GM18873 (cell line): ENCODE data around the gene STXBP2.

Source experiments
- ATAC-seq: cut with Tn5 transposase; IDR thresholded peaks from one replicate; pipeline ENCODE4 v1.9.1; 2021; ENCODE audit warnings: mild to moderate bottlenecking, moderate library complexity, moderate number of reproducible peaks; ENCODE audit not compliant: unreplicated experiment, low FRiP score

The STXBP2 gene

DNA sequence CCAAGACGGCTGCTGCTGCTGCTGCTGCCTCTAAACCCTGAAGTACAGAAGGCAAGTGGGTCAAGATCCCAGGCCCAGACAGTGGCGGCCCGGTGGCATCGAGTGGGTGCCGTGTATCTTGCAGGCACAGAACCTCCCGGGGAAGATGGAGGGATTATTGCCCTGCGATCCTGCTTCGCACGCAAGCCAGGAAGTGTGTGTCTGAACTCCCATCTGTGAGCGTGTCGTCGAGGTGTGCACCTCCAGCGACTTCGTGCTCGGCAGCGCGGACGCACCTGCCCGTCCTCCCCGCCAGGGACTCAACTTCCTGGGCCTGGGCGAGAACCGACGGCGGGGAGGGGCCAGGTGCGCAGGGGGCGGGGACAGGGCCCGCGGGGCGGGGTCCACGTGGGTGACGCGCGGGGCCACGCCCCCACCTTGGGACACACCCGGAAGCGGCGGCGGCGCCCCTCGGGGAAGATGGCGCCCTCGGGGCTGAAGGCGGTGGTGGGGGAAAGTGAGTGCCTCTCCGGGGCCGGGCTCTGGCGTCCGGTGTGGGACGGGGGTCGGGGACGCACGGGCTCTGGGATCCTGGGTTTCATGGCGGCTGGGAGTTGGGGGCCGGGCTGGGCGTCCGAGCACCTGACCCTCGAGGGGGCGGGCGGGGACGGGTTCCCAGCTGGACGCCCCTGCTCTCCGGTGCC, at the start of gene STXBP2:
STXBP2 (plus strand) TSS at position 420 of the 683 bp plus-strand sequence; CDS start at position 460, 40 bp downstream.
- no peak for ATAC-seq

DNA sequence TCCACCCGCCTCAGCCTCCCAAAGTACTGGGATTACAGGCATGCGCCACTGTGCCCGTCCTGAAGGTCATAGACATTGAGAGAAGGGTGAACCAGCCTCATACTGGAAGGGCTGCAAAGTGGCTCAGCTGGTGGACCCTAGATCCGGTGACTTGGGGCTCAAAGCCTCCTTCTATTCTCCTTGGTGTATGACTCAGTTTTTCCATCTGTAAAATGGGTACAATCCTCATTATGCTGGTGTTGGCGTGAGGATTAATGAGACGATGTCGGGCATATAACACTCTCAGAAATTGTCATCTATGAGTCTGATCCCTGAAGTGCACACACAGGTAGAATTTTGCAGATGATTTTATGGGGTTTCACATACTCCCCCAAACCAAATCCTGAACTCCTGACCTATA, 47.1 kb upstream of the STXBP2 start:
- no peak for ATAC-seq

DNA sequence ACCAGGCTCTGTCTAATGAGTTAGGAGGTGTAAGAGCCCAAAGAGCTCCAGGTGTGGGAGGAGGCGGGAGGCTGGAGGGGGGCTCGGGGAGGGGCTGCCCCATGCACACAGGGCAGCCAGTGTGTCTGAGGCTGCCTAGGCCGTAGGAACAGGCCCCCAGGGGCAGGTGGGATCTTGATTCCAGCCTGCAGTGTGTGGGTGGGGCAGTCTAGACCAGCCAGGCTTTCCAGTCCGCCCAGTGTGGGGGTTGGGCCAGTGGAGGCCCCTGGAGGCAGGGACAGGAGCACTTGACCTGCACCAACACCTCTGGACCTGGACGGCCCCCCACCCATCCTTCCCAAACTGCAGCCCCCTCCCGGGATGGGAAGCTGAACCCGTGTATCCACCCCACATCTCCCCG, 46.7 kb upstream of the STXBP2 start:
- ATAC-seq = no peak

DNA sequence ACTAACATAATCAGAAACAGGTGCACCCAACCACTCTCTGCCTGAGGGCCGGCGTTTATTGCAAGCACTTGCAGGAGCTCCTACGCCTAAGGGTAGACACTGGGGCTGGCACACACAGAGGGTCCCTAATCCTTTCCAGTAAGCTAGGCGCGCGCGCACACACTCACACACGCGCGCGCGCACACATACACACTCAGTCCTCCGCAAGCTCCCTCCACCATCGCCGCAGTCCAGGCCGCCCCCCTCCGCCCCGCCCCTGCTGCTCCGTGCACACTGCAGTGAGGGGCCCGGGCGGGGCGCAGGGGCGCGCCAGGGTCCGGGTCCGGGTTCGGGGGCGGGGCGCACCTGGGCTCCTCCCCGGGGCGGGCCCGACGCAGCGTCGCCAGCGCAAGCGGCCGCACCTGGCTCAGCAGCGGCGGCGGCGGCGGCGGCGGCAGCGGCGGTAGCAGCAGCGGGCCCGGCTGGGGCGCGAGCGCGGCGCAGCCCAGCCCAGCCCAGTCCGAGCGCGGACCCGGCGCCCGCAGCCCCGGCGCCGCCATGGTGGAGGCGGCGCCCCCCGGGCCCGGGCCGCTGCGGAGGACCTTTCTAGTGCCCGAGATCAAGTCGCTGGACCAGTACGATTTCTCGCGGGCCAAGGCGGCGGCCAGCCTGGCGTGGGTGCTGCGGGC, 41.3 kb upstream of the STXBP2 start, which contains the start of gene CAMSAP3:
CAMSAP3 (plus strand) TSS at position 398 of the 668 bp plus-strand sequence; CDS start at position 538, 140 bp downstream.
- no peak for ATAC-seq

DNA sequence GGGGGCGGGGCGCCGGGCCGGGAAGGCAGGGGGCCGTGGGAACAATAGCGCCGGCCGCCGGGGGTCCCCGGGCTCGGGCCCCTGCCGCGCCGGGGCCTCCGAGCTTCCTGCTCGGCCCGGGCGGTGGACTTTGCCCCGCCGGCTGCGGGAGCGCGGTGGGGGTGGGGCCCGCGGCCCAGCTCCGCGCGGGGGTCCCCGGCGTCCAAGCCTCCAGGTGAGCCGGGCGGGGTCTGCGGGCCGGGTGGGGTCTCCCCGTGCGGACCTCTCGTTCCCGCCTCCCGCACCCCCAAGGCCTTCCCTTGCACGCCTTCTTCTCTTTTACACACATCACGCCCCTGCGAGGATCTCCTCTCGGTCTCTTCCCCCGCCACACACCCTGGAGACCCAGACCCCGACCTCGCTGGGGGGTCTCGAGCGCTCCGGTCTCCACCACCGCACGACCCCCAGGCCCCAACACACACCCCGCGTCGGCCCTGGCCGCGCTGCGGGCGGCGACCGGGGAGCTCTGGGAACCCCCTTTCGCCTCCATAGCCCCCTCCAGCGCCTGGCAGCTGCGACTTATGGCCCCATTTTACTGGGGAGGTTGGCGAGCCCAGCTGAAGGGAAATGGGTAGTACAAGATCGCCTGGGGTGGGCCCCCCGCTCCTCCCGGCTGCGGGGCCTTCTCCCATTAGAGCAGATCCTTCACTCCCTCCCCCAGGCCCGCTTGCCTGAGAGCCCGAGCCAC, 40.5 kb upstream of the STXBP2 start:
- ATAC-seq = no peak

DNA sequence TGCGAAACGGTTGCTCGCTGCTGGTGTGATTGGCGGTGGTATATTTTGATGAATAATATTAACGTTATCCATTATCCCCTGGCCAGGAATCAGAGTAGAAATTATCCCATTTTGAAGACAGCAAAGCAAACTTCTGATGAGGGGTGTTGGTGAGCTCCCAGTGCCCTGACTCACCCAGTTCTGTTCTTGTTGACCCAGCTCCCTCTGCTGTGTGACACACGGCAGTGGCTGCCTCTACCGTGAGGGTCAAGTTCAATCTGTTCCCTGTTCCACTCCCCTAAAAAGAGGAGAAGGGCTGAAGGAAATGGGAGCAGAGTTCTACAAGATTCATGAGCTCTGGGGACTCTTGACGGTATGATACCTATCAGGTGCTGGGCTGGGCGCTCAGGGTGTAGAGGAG, 39.2 kb upstream of the STXBP2 start:
- ATAC-seq = no peak

DNA sequence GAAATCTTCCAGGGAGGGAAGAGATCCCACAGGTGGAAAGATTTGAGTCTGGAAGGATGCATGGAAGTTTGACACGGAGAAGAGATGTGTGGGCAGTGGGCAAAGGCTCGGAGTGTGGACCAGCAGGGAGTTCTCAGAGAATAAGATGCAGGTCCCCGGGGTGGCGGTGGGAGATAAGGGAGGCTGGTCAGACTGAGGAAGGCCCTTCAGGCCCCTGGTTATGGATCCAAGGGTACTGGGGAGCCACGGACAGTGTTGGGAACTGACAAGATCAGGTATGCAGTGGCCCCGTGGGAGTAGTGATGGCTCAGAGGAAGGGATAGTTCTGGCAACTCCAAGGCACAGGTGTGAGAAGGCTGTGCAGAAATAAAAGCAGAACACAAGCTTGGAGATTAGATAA, 38.7 kb upstream of the STXBP2 start:
- no peak for ATAC-seq

DNA sequence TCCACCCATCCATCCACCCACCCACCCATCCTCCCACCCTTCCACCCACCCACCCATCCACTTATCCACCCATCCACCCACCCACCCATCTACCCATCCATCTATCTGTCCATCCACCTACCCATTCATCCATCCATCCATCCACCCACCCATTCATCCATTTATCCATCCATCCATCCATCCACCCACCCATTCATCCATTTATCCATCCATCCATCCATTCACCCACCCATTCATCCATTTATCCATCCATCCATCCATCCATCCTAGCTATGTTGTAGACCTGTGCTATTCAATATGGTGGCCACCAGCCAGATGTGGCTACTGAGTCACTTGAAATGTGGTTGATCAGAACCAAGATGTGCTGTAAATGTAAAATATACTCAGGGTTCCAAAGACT, 36.2 kb upstream of the STXBP2 start:
- ATAC-seq = no peak

DNA sequence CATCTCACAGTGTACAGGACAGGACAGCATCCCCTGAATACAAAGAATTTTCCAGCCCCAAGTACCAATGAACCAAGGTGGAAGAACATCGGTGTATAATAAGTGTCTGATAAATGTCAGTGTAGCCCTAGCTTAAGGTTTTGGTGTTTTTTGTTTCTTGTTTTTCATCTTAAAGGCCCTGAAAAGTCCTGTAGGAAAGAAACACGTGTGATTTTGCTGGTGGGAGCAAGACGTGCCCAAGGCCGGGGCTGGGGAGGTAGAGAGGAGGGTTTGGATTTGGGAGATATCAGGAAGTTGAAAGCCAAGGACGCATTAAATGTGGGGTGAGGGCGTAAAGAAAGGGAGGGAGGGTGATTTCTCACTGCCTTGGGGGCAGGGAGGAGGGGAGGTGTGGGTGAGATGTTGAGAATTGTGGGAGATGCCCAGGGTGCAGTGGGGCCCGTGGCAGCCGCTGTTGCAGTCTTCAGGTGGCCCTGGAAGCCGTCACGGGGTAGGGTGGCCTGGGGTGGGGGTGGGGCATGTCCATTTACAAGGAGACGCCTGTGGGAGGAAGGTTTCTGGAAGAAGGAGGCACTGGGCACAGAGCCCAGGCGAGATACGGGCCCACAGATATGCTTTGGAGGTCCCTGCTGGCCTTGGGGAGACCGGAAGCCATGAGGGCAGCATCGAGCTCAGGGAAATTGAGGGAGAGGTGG, 34.5 kb upstream of the STXBP2 start:
- ATAC-seq = no peak

DNA sequence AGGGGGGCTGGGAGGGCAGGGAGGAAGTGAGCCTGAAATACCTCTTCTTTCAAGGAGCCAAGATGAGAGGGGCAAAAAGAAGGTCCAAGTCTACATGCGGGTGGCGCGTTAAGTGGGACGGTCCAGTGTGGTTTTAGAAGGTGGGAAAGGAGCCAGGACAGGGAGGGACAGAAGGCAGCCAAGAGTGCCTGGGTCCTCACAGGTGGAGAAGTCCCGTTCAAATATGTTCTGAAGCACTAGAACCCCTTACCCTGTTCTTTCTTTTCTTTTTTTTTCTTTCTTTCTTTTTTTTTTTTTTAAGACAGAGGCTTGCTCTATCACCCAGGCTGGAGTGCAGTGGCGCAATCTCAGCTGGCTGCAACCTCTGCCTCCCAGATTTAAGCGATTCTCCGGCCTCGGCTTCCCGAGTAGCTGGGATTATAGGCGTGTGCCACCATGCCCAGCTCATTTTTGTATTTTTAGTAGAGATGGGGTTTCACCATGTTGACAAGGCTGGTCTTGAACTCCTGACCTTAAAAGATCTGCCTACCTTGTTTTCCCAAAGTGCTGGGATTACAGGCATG, 33.9 kb upstream of the STXBP2 start:
- ATAC-seq = no peak

DNA sequence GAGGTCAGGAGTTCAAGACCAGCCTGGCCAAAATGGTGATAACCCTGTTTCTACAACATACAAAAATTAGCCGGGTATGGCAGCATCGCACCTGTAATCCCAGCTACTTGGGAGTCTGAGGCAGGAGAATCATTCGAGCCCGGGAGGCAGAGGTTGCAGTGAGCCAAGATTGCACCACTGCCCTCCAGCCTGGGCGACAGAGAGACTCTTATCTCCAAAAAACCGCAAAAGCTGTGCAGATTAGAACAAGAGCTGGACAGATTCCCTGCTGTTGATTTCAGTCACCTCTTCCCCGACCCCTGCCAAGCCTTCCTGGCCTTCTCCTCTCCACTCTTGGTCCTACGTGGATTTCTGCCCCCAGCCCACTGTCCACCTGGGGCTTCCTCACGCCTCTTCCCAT, 33.0 kb upstream of the STXBP2 start:
- ATAC-seq = no peak

DNA sequence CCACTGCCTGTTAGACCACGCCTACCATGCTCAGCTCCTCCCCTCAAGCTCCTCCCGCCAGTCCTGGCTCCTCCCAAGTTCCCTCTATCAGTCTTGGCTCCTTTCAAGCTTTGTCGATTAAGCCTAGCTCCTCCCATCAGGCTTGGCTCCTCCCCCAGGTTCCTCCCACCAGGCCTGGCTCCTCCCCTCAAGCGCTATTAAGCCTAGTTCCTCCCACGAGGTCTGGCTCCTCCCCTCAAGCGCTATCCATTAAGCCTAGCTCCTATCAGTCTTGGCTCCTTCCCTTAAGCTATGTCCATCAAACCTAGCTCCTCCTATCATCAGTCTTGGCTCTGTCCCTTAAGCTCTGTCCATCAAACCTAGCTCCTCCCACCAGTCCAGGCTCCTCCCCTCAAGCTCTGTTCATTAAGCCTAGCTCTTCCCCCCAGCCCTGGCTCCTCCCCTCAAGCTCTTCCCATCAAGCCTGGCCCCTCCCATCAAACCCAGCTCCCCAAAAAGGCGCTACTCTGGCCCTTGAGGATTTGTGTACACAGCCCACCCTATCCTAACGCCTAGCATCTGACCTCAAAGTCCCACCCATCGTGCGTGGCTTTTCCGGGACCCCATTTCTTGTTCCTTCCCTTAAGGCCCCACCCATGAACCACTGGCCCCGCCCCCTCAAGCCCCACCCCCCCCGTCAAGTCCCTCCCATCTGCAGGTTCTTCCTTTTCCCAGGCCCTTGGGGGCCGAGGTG, 31.3 kb upstream of the STXBP2 start:
- no peak for ATAC-seq

DNA sequence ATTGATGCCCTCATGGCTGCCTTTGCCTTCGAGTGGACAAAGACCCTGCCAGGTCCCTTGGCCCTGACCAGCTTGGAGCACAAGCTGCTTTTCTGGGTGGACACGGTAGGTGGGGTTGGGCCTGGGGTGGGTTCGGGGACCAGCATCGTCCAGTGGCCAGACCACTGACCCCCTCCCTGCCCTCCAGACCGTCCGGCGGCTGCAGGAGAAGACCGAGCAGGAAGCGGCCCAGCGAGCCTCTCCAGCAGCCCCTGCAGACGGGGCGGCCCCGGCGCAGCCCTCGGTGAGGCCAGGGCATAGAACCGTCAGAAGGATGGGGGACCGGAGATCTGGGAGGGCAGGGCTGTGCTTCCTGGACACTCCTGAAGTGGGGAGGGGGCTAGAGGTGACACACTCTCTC, 30.6 kb upstream of the STXBP2 start:
- no peak for ATAC-seq

DNA sequence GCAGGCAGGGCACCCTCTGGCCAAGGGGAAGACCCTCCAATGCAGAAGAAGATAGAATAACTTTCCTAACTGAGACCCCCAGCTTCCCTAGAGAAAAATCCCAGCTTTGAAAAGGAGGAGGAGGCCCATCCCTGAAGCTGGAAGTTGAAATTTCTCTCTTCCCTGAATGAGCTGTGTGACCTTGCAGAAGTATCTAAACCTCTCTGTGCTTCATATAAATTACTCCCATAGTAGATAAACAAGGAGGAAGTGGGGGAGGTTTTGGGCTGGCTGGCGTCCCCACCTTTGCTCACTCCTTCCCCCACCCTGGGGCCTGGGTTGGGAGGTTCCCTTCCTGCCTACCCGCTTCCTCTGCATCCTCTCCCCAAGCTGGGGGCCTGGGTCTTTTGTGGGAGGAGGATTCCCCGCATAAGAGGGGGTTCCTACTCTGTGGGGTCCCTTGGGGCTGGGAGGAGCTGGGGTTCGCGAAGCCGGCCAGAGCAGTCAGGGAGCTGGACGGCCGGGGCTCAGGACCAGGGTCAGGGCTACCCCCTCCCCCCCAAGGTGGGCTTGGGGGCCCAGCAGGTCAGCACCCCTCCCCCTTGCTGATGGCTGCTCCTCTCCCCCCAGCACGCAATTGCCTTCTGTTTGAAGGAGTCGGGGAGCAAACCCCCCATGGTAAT, 29.6 kb upstream of the STXBP2 start:
- ATAC-seq = no peak

DNA sequence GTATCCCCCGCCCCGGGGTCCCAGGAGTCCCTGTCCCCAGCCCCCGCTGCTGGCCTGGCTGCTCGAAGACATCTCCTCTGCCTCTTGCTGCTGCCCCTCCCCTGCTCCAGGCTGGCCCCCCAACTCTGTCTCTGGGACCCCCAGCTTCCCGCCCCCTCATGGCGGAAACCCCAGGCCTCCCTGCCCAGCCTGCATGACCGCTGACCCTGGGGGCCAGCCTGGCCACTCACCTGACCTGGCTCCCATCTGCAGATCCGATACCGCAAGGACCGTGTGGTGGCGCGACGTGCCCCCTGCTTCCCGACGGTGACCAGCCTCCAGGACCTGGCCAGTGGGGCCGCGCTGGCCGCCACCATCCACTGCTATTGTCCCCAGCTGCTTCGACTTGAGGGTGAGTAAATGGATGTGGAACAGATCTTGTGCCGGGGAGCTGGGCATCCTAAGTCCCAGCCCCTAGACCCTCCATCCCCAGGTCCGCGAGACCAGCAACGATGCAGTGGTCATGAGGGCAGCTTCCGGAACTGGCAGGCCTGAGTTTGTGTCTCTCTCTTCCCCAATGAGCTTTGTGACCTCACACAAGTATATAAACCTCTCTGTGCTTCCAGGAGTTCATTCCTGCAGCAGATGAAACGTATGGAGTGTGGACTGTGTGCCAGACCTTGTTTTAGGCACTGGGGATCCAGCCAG, 28.9 kb upstream of the STXBP2 start:
- no peak for ATAC-seq

DNA sequence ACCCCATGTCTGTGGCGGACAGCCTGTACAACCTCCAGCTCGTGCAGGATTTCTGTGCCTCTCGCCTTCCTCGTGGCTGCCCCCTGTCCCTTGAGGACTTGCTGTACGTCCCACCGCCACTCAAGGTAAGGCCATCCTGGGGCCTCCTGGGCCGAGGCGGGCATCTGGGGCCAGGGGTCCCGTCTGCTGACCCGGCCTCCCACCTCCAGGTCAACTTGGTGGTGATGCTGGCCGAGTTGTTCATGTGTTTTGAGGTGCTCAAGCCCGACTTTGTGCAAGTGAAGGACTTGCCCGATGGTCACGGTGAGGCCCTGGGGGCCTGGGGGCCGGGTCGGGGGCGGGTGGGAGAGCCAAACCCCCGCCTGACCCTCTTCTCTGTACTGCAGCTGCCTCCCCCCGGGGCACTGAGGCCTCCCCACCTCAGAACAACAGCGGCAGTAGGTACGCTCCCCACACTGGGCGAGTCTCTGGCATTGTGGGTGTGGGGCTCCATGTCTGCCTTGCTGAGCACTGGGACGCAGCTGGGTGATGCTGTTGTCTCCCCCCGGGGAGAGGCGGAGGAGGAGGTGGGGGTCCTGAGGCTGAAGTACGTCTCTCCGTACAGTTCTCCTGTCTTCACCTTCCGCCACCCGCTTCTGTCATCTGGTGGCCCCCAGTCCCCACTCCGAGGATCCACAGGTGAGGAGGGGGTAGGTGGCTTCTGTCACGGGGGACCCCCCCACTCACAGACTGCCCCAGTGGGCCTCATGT, 26.2 kb upstream of the STXBP2 start:
- ATAC-seq = no peak

DNA sequence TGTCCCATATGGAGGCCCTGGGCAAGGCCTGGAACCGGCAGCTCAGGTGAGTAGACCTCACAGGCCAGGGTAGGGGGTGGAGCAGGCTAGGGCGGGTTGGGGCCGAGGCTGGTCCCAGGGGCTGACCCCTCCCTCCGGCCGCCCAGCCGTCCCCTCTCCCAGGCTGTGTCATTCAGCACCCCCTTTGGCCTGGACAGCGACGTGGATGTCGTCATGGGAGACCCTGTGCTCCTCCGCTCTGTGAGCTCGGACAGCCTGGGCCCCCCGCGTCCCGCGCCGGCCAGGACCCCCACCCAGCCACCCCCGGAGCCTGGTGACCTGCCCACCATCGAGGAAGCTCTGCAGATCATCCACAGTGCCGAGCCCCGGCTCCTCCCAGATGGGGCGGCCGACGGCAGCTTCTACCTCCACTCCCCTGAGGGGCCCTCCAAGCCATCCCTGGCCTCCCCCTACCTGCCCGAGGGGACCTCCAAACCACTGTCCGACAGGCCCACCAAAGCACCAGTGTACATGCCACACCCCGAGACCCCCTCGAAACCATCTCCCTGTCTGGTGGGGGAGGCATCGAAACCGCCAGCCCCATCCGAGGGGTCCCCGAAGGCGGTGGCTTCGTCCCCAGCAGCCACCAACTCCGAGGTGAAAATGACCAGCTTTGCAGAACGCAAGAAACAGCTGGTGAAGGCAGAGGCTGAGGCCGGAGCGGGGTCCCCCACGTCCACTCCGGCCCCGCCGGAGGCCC, 25.2 kb upstream of the STXBP2 start:
- no peak for ATAC-seq
